ENCODE data around the gene CD248. TPM values are rescaled to one million over a fixed set of nuclear protein-coding genes. Genes with fewer than 3 reads are reported as not detected.
A peak's percentile ranks its signal among the peaks of the same experiment; 100 is the strongest.

Gene CD248
- total RNA-seq, 1 donor = 107 TPM

DNA sequence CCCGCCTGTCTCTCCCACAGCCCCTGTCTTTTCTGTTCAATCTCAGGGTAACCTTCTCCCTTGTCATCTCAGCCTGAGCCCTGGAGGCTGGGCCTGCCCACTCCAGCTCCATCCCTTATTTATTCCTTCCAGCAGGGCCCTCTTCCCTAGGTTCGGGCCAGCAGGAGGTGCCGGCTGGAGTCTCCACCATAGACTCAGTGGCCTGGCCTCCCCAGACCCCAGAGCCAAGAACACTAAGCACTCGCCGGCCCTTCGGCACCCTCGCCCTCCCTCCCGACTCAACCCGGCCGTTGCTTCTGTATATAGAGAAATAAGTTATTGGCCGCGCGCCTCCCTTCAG is 49.8 kb downstream of the CD248 start:
- Histone ChIP-seq H2AFZ (ENCODE audit: low read length) (peak overlapping the region; percentile 86), H3K4me1 (ENCODE audit: insufficient read depth, low read length) (peaks cover 22% of the 10 kb centered on the region), H3K27ac (ENCODE audit: low read depth, low read length) (peak overlapping the region; percentile 33), H3K36me3 (ENCODE audit: insufficient read depth, low read length) (peaks cover 28% of the 10 kb centered on the region), H3K4me2 (ENCODE audit: insufficient read depth, low read length) (peak overlapping the region; percentile 89), H3K4me3 (ENCODE audit: insufficient read depth, low read length) (peak overlapping the region; percentile 98), H4K20me1 (ENCODE audit: insufficient read depth, low read length) (peaks cover 26% of the 10 kb centered on the region), H3K27me3 (ENCODE audit: insufficient read depth, low read length) (no peaks in the 10 kb centered on the region), H3K79me2 (ENCODE audit: insufficient read depth, low read length) (peaks cover 33% of the 10 kb centered on the region), H3K9me3 (ENCODE audit: low read depth, low read length) (no peaks in the 10 kb centered on the region)
- no peak for DNase-seq (ENCODE audit: insufficient read length, low spot score, missing footprints)
- TF ChIP-seq, protein P1, sequence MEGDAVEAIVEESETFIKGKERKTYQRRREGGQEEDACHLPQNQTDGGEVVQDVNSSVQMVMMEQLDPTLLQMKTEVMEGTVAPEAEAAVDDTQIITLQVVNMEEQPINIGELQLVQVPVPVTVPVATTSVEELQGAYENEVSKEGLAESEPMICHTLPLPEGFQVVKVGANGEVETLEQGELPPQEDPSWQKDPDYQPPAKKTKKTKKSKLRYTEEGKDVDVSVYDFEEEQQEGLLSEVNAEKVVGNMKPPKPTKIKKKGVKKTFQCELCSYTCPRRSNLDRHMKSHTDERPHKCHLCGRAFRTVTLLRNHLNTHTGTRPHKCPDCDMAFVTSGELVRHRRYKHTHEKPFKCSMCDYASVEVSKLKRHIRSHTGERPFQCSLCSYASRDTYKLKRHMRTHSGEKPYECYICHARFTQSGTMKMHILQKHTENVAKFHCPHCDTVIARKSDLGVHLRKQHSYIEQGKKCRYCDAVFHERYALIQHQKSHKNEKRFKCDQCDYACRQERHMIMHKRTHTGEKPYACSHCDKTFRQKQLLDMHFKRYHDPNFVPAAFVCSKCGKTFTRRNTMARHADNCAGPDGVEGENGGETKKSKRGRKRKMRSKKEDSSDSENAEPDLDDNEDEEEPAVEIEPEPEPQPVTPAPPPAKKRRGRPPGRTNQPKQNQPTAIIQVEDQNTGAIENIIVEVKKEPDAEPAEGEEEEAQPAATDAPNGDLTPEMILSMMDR (IDR thresholded peaks at IDR 0.05; ENCODE audit: extremely low read depth, low read depth, low read length) = no peak

DNA sequence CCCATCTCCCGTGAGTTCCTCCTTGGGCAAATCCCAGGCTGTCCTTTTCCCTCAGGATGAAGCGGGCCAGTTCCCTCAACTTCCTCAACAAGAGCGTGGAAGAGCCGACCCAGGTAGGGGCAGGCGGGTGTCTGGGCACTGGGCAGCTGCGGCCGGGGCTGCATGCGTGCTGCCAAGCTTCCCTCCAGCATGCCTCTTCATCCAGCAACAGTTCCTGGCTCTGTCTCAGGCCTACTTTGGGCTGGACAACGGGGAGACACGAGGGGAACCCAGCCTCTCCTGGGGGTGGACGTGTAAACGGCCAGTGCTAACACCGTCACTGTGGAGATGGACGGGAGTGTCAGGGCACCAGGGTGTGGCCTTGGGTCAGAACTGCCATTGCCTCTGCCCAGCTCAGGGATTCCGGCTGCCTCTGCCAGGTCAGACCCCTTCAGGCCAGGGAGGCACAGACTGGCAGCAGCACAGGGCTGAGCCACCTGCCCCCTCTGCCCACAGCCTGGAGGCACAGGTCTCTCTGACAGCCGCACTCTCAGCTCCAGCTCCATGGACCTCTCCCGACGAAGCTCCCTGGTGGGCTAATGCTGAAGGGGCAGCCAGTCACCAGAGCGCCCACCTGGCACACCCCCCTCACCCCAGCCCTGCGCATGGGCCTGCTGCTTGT is 50.3 kb downstream of the CD248 start:
- TF ChIP-seq, protein P1 (IDR thresholded peaks at IDR 0.05; ENCODE audit: extremely low read depth, low read depth, low read length) = no peak
- Histone ChIP-seq H3K27me3 (ENCODE audit: insufficient read depth, low read length) (no peaks in the 10 kb centered on the region), H3K9me3 (ENCODE audit: low read depth, low read length) (no peaks in the 10 kb centered on the region), H4K20me1 (ENCODE audit: insufficient read depth, low read length) (peaks cover 27% of the 10 kb centered on the region), H3K79me2 (ENCODE audit: insufficient read depth, low read length) (peaks cover 28% of the 10 kb centered on the region), H3K4me1 (ENCODE audit: insufficient read depth, low read length) (peaks cover 22% of the 10 kb centered on the region), H3K4me2 (ENCODE audit: insufficient read depth, low read length) (peak overlapping the region; percentile 89), H3K36me3 (ENCODE audit: insufficient read depth, low read length) (peaks cover 27% of the 10 kb centered on the region), H3K27ac (ENCODE audit: low read depth, low read length) (peak overlapping the region; percentile 33), H2AFZ (ENCODE audit: low read length) (no peak overlapping the region), H3K4me3 (ENCODE audit: insufficient read depth, low read length) (peak overlapping the region; percentile 98)
- DNase-seq (ENCODE audit: insufficient read length, low spot score, missing footprints) = no peak

DNA sequence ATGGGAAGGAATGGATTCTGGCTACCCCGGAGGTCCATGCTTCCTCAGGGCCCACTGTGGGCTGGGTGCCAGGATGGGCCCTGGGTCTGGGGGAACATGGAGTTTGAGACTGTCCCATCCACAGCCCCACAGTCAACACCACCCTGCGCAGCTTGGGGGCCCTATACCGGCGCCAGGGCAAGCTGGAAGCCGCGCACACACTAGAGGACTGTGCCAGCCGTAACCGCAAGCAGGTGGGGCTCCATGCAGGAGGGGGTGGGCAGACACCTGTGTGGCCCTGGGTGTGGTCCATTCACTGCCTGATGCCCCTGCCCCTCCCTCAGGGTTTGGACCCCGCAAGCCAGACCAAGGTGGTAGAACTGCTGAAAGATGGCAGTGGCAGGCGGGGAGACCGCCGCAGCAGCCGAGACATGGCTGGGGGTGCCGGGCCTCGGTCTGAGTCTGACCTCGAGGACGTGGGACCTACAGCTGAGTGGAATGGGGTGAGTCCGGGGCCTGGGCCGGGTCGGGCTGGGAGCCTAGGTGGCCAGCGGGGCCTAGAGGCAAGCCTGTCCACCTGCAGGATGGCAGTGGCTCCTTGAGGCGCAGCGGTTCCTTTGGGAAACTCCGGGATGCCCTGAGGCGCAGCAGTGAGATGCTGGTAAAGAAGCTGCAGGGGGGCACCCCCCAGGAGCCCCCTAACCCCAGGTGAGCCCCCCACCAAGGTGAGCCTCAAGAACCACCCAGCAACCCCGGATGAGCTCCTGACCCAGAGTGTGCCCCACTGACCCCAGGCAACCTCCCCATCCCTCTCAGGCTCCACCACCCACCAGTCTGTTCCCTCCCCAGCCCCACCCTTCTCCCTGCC is 51.1 kb downstream of the CD248 start:
- no peak overlapping the region for H3K27ac ChIP-seq (ENCODE audit: low read depth, low read length)
- no peak for DNase-seq (ENCODE audit: insufficient read length, low spot score, missing footprints)
- no peak overlapping the region for H3K4me3 ChIP-seq (ENCODE audit: insufficient read depth, low read length)
- peaks cover 33% of the 10 kb centered on the region for H3K36me3 ChIP-seq (ENCODE audit: insufficient read depth, low read length)
- H2AFZ ChIP-seq (ENCODE audit: low read length) = no peak overlapping the region
- H3K27me3 ChIP-seq (ENCODE audit: insufficient read depth, low read length) = no peaks in the 10 kb centered on the region
- H3K9me3 ChIP-seq (ENCODE audit: low read depth, low read length) = no peaks in the 10 kb centered on the region
- TF ChIP-seq, protein P1 (IDR thresholded peaks at IDR 0.05; ENCODE audit: extremely low read depth, low read depth, low read length) = no peak
- H3K4me1 ChIP-seq (ENCODE audit: insufficient read depth, low read length) = peaks cover 22% of the 10 kb centered on the region
- peaks cover 24% of the 10 kb centered on the region for H4K20me1 ChIP-seq (ENCODE audit: insufficient read depth, low read length)
- peaks cover 23% of the 10 kb centered on the region for H3K79me2 ChIP-seq (ENCODE audit: insufficient read depth, low read length)
- H3K4me2 ChIP-seq (ENCODE audit: insufficient read depth, low read length) = no peak overlapping the region

DNA sequence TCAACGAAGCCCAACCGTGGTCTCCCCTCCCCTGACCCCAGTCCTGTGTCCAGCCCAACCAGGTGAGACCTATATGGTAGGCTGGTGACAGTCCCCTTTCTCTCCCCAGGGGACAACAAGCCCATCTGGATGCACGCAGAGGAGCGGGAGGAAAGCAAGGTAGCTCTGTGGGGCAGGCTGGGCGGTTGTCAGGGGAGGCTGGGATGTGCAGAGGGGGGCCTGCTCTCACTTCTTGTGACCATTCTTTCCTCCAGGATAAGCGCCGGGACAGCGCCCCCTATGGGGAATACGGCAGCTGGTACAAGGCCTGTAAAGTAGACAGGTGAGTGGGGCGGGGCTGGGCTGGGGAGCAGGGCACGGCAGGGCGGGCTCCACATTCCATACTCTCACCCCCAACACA is 51.9 kb downstream of the CD248 start:
- Histone ChIP-seq H3K4me1 (ENCODE audit: insufficient read depth, low read length) (peaks cover 21% of the 10 kb centered on the region), H3K27ac (ENCODE audit: low read depth, low read length) (no peak overlapping the region), H3K79me2 (ENCODE audit: insufficient read depth, low read length) (peaks cover 18% of the 10 kb centered on the region), H3K4me3 (ENCODE audit: insufficient read depth, low read length) (no peak overlapping the region), H3K4me2 (ENCODE audit: insufficient read depth, low read length) (no peak overlapping the region), H3K27me3 (ENCODE audit: insufficient read depth, low read length) (no peaks in the 10 kb centered on the region), H3K36me3 (ENCODE audit: insufficient read depth, low read length) (peaks cover 36% of the 10 kb centered on the region), H3K9me3 (ENCODE audit: low read depth, low read length) (no peaks in the 10 kb centered on the region), H4K20me1 (ENCODE audit: insufficient read depth, low read length) (peaks cover 18% of the 10 kb centered on the region), H2AFZ (ENCODE audit: low read length) (no peak overlapping the region)
- TF ChIP-seq, protein P1 (IDR thresholded peaks at IDR 0.05; ENCODE audit: extremely low read depth, low read depth, low read length) = peak; percentile 36
- no peak for DNase-seq (ENCODE audit: insufficient read length, low spot score, missing footprints)
